Measurements from ENCODE around the gene RYR2.

The RYR2 gene

GRCh38 chr1:237482777-237483176 is 440.8 kb downstream of the RYR2 start:
- no peak for DNase-seq

GRCh38 chr1:237492359-237492758 is 450.4 kb downstream of the RYR2 start:
- no peak for DNase-seq

GRCh38 chr1:237500566-237500965 is 458.6 kb downstream of the RYR2 start:
- no peak for DNase-seq

GRCh38 chr1:237503292-237503691 is 461.3 kb downstream of the RYR2 start:
- no peak for DNase-seq

GRCh38 chr1:237507005-237507404 is 465.0 kb downstream of the RYR2 start:
- DNase-seq = no peak

- DNase-seq = no peak
Measured at GRCh38 chr1:237509748-237510147, 467.8 kb downstream of the RYR2 start.

GRCh38 chr1:237525102-237525501 is 483.1 kb downstream of the RYR2 start:
- no peak for DNase-seq

- DNase-seq = no peak
Measured at GRCh38 chr1:237527761-237528160, 485.8 kb downstream of the RYR2 start.

- DNase-seq = no peak
Measured at GRCh38 chr1:237528545-237528944, 486.6 kb downstream of the RYR2 start.

- no peak for DNase-seq
Measured at GRCh38 chr1:237539055-237539454, 497.1 kb downstream of the RYR2 start.

- no peak for DNase-seq
Measured at GRCh38 chr1:237542525-237543418, 500.8 kb downstream of the RYR2 start.

- no peak for DNase-seq
Measured at GRCh38 chr1:237553078-237553477, 511.1 kb downstream of the RYR2 start.

GRCh38 chr1:237556911-237557310 is 514.9 kb downstream of the RYR2 start:
- no peak for DNase-seq

- peak; percentile 65 to 66 for DNase-seq
Measured at GRCh38 chr1:237562242-237562823, 520.3 kb downstream of the RYR2 start.

- DNase-seq = no peak
Measured at GRCh38 chr1:237565236-237565635, 523.3 kb downstream of the RYR2 start.

- no peak for DNase-seq
Measured at GRCh38 chr1:237566581-237566980, 524.6 kb downstream of the RYR2 start.

GRCh38 chr1:237568955-237569354 is 527.0 kb downstream of the RYR2 start:
- DNase-seq = no peak

- no peak for DNase-seq
Measured at GRCh38 chr1:237570530-237570929, 528.5 kb downstream of the RYR2 start.

- DNase-seq = no peak
Measured at GRCh38 chr1:237574536-237574935, 532.6 kb downstream of the RYR2 start.

GRCh38 chr1:237578540-237578939 is 536.6 kb downstream of the RYR2 start:
- no peak for DNase-seq

- no peak for DNase-seq
Measured at GRCh38 chr1:237580726-237581125, 538.7 kb downstream of the RYR2 start.

GRCh38 chr1:237583270-237583669 is 541.3 kb downstream of the RYR2 start:
- no peak for DNase-seq

- DNase-seq = no peak
Measured at GRCh38 chr1:237583756-237584155, 541.8 kb downstream of the RYR2 start.

- no peak for DNase-seq
Measured at GRCh38 chr1:237590386-237590785, 548.4 kb downstream of the RYR2 start.

GRCh38 chr1:237591353-237591752 is 549.4 kb downstream of the RYR2 start:
- DNase-seq = no peak
